ENCODE results near the gene ALPP.
"Not testable (repeated sequence)": the region's sequence is repeated elsewhere in the genome, so short reads cannot be mapped to it uniquely, and the experiment has no call there.

Gene ALPP

GRCh38 chr2:232407428-232408150 lies 29.0 kb downstream of the ALPP start:
- not testable (repeated sequence) for DNase-seq

GRCh38 chr2:232408269-232408668 lies 29.7 kb downstream of the ALPP start:
- DNase-seq = not testable (repeated sequence)

GRCh38 chr2:232409617-232410016 lies 31.1 kb downstream of the ALPP start:
- not testable (repeated sequence) for DNase-seq

- no peak for DNase-seq
Observed at GRCh38 chr2:232410238-232410900, 31.8 kb downstream of the ALPP start.

- no peak for DNase-seq
Observed at GRCh38 chr2:232411901-232412629, 33.5 kb downstream of the ALPP start.

GRCh38 chr2:232412986-232413385 lies 34.4 kb downstream of the ALPP start:
- DNase-seq = no peak

GRCh38 chr2:232415138-232415690 lies 36.7 kb downstream of the ALPP start:
- DNase-seq = no peak

GRCh38 chr2:232415736-232416520 lies 37.4 kb downstream of the ALPP start:
- DNase-seq = no peak

GRCh38 chr2:232416521-232417470 lies 38.2 kb downstream of the ALPP start:
- DNase-seq = no peak

GRCh38 chr2:232417489-232417888 lies 38.9 kb downstream of the ALPP start:
- no peak for DNase-seq

GRCh38 chr2:232418056-232418455 lies 39.5 kb downstream of the ALPP start:
- DNase-seq = no peak

- DNase-seq = no peak
Observed at GRCh38 chr2:232418466-232419244, 40.1 kb downstream of the ALPP start.

- DNase-seq = no peak
Observed at GRCh38 chr2:232419245-232420072, 40.9 kb downstream of the ALPP start.

- no peak for DNase-seq
Observed at GRCh38 chr2:232420073-232420454, 41.5 kb downstream of the ALPP start.

- no peak for DNase-seq
Observed at GRCh38 chr2:232420463-232421188, 42.1 kb downstream of the ALPP start.

- DNase-seq = no peak
Observed at GRCh38 chr2:232421189-232421785, 42.7 kb downstream of the ALPP start.

- no peak for DNase-seq
Observed at GRCh38 chr2:232422051-232422450, 43.5 kb downstream of the ALPP start.

- not testable (repeated sequence) for DNase-seq
Observed at GRCh38 chr2:232422996-232423395, 44.4 kb downstream of the ALPP start.

GRCh38 chr2:232423407-232423806 lies 44.9 kb downstream of the ALPP start:
- not testable (repeated sequence) for DNase-seq
